Ecto neural progenitor cell (in vitro differentiated cells): ENCODE data around the gene PARP8.
"Not testable (repeated sequence)": the region's sequence is repeated elsewhere in the genome, so short reads cannot be mapped to it uniquely, and the experiment has no call there.

ENCODE experiments used
- DNase-seq: peaks from one replicate; pipeline ENCODE4 v3.0.0-alpha.2; 2018; ENCODE audit warnings: low spot score

PARP8 gene

DNA sequence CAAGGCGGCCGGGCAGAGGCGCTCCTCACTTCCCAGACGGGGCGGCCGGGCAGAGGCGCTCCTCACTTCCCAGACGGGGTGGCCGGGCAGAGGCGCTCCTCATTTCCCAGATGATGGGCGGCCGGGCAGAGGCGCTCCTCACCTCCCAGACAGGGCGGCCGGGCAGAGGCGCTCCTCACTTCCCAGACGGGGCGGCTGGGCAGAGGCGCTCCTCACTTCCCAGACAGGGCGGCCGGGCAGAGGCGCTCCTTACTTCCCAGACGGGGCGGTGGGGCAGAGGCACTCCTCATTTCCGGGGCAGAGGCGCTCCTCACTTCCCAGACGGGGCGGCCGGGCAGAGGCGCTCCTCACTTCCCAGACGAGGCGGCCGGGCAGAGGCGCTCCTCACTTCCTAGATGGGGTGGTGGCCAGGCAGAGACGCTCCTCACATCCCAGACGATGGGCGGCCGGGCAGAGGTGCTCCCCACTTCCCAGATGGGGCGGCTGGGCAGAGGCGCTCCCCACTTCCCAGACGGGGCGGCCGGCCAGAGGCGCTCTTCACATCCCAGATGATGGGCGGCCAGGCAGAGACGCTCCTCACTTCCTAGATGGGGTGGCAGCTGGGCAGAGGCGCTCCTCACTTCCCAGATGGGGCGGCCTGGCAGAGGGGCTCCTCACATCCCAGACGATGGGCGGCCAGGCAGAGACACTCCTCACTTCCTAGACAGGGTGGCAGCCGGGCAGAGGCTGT, 108.2 kb downstream of the PARP8 start:
- DNase-seq: not testable (repeated sequence)

DNA sequence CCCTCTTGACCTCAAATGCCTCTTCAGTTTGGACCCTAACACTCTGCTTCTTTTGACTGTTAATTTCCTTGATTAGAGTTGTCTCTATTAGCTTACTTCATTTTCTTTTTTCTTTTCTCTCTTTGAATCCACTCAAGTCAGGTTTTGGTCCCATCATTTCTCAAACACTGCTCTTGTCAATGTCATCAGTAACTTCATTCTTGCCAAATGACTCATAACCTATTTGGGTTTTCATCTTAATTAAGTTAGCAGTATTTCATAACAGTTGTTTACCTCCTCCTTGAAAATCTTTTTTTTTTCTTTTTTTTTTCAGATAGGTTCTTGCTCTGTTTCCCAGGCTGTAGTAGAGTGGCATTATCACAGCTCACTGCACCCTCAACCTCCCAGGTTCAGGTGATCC, 119.6 kb downstream of the PARP8 start:
- no peak for DNase-seq

DNA sequence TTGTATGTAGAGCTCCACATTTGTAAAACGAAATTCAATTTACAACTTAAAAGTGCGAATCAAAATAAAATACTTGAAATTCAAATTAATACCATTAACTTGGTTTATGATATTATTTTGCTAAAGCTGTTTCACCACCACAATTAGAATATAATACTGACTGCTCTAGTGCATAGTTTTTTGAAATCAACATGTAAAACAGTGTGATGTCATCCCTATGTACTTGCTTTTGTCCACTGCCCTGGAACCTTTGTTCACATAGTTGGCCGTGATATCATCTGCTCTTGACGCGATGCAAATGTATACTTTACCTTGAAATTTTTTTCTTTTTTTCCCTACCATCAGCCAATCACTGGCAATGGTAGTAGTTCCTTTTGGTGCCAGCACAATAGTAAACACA, 125.4 kb downstream of the PARP8 start:
- DNase-seq: no peak

DNA sequence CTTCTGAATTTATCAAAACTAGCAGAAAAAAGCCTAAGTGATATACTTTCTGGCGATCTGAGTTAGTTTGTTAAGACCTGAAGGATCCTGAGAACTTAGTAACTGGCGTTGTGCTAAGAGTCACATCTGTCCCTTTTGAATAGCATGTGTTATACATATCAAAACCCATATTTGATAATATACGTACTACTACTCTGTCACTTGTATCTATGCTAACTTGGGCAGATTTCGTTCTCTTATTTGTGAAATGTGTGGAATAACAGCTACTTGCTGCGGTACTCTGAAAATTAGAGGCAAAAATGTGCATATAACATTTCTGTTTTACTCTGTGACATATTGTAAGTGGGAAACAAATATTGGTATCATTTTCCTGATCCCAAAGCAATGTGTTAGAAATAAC, 126.4 kb downstream of the PARP8 start:
- no peak for DNase-seq

DNA sequence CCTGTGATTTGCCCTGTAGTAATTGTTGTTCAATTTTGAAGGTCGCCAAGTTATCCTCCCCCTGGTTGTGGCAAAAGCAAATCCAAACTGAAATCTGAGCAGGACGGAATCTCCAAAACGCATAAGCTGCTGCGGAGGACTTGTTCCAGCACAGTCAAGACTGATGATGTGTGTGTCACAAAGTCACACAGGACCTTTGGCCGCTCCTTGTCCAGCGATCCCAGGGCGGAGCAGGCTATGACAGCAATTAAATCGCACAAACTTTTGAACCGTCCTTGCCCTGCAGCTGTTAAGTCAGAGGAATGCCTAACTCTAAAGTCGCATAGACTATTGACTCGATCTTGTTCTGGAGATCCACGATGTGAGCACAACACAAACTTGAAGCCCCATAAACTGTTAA, 128.4 kb downstream of the PARP8 start:
- no peak for DNase-seq

DNA sequence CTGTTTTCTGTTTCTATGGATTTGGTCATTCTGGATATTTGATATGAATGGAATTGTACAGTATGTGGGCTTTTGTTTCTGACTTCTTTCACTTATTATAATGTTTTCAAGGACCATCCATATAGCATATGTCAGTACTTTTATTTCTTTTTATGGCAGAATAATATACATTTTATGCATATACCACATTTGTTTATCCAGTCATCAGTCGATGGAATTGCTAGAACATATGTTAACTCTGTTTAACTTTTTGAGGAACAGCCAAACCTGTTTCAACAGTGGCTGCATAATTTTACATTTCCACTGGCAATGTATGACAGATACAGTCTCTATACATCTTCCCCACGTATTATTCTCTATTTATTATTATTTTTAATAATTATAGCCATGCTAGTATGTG, 131.6 kb downstream of the PARP8 start:
- no peak for DNase-seq

DNA sequence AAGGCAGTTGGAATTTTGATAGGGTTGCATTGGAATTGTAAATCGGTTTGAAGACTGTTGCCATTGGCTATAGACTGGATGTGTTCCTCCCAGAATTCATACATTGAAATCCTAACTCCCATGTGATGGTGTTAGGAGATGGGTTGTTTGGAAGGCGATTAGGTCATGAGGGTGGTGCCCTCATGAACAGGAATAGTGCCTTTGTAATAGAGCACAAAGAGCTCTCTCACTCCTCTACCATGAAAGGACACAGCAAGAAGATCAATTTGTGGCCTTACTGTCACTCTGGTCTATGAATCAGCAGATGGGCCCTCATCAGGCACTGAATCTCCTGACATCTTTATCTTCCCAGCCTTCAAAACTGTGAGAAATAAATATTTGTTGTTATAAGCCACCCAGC, 133.2 kb downstream of the PARP8 start:
- DNase-seq: no peak

DNA sequence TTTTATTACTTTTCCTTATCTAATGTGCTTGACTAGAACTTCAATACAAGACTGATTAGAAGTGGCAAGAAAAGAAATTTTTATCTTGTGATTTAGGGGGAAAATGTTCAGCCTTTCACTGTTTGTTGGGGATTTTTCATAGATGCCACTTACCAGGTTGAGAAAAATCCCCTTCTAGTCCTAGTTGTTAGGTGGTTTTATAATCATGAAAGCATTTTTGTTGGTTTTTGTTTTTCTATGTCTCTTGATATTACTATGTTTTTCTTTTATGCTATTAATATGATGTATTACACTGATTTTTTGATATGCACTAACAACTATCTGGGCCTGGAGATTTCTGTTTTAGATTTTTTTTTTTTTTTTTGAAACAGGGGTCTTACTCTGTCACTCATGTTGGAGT, 134.0 kb downstream of the PARP8 start:
- DNase-seq: no peak

DNA sequence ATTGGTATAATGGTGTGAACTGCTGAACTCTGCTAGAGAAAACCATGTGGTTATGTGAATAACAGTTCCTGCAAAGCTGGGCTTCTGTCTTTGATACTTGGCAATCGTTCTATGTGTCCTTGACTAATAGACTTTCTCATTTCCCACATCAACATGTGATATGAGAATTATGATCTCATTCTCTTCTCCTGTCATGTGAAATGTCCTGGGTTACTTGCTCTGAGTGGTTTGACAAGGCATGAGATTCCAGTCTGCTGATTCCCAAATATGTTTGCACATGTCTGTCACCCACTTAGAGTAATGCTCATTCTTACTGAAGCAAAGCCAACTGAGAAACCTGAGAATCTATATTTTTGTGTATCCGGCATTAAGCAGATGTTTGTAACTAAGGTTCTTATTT, 141.2 kb downstream of the PARP8 start:
- DNase-seq: no peak

DNA sequence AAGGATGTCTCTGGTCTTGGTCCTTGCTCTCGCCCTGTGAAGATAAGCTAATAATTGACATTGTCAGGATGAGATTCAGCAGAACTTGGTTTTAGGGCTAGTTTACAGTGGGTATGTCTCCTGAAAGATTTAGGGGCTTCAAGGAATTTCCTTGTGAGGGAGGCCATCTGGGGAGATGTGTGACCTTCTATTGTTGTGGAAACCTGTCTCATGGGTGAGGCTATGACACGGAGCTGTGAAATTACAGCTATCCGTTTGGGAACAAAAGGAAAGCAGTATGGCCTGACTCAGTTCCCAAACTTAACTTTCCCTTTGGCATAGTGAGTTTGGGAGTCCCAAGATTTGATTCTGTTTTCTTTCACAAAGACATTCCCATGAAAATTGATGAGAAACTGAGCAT, 142.0 kb downstream of the PARP8 start:
- DNase-seq: no peak

DNA sequence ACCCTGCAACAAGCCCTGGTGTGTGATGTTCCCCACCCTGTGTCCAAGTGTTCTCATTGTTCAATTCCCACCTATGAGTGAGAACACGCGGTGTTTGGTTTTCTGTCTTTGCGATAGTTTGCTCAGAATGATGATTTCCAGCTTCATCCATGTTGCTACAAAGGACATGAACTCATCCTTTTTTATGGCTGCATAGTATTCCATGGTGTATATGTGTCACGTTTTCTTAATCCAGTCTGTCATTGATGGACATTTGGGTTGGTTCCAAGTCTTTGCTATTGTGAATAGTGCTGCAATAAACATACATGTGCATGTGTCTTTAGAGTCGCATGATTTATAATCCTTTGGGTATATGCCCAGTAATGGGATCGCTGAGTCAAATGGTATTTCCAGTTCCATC, 145.3 kb downstream of the PARP8 start:
- not testable (repeated sequence) for DNase-seq

DNA sequence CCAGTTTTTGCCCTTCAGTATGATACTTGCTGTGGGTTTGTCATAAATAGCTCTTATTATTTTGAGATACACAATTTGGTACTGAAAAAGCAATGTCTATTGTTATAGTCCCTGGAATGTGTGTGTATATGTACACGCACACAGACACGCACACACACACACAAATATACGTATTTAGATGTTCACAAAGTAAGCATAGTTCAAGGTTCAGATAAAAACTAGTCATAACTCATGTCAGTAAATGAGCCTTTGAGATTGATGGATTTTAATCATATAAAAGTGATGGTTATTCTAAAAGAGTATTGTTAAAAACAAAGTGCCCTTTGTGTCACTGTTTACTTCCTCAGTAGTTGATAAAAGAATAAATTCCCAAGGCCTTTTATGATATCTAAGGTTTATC, 147.3 kb downstream of the PARP8 start:
- no peak for DNase-seq

DNA sequence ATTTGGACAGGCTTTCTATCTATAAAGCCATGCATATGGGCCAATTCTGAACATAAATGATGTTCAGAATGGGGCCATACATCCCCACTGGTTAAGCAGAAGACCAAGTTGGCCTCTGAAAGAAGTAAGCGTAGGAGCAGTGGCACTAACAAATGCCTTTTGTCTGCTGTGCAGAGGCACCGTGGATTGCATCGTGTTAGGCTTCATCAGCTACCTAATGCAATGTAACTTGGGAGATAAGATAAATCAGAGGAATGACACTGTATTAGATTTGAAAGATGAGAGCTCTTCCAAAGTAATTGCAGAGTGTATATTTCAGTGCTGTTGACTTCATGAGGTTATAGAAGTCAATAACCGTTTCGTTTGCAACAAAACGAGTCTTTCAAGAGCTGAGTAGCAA, 148.1 kb downstream of the PARP8 start:
- DNase-seq: no peak

DNA sequence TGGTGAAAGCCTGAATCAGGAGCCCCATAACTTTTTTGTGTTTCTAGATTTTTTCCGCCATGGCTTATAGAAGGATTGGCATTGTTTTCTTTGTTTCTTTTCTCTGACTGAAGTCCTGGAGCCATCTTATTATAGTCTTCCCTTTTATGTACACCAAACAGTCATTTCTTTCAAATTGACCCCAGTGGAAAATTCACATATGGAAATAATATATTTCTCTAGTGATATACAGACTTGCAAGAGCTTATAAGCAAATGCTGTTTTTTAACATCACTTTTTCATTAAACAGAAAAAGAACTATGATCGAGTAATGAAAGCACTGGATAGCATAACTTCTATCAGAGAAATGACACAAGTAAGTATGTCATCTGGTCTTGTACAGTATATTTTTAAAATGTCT, 155.6 kb downstream of the PARP8 start:
- no peak for DNase-seq

DNA sequence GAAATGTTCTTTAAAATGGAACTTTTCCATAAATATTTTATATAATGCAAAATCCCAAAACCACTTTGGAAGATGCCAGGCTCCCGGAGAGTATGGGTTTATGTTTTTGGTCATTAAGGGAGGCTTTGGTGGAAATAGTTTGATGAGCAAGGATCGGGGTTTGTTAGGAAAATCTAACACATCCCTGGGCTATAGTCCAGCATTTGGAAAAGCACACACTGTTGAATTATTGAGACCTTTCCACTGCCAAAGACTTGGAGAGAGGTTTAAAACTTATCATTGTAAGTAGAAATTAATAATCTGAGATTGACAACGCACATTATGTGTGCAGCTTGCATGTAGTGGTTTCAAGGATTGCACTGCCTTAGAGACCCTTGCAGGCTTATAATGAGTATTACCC, 156.3 kb downstream of the PARP8 start:
- DNase-seq: no peak

DNA sequence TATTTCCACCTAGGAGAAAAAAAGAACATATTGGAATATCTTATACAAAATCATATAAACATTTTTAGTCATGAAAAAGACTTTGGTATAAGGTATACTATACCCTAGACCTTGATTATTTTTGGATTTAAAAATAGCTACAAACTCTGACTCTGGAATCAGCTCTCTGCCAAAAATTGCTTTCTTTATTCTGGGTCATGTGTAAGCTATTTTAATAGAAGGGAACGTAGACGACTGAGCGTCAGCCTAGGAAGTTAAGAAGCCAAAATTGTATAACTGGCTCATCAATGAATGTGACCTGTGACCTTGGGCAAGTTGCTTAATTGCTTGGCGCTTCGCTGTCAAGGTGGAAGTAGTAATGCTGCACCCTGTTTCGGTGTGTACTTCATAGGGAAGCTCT, 157.1 kb downstream of the PARP8 start:
- DNase-seq: no peak

DNA sequence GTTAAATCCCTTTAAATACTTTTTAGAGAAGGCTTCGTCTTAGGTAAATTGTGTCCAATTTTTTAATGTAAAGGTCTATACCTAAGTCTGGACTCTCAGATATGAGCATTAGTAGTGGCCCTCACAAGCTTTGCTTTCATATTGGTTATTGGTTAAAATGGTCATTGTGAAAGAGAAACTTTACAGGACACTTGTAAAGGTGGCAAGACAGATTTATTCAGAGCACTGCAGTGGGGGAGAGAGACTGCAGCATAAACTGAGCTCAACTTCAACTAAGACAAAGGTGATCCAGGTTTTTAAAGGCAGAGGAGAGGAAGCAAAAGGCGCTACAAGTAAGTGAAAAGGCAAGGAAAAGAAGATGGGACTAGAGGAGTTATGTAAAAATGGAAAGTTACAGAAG, 157.7 kb downstream of the PARP8 start:
- DNase-seq: no peak

DNA sequence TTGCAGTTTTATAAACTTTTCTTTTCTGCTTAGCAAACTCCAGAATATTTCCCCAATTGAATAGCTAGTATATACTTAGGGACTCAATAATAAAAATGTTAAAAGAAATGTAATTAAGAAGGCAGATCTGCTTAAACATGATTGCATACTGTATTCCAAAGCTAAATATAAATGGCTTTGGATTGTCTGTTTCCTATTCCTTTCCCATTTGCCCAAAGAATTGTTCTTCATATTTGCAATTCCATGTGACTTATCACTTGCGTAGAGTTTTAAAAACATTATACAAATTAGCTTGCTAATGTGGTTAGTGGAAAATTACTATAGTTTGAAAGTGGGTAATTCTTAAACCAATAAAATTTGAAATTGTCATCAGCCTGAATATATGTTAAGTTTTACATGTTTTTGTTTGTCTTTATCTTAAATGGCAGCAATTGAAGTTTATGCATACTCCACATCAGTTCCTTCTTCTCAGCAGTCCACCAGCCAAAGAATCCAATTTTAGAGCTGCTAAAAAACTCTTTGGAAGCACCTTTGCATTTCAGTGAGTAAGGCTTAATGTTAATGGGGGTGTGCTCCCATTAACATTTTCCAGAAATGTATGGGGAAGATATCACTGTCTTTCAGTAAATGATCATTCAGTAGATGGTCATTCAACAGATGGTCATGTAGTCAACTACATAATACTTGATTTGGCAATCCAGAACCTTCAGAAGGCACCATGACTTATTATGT, 161.2 kb downstream of the PARP8 start:
- DNase-seq: no peak

DNA sequence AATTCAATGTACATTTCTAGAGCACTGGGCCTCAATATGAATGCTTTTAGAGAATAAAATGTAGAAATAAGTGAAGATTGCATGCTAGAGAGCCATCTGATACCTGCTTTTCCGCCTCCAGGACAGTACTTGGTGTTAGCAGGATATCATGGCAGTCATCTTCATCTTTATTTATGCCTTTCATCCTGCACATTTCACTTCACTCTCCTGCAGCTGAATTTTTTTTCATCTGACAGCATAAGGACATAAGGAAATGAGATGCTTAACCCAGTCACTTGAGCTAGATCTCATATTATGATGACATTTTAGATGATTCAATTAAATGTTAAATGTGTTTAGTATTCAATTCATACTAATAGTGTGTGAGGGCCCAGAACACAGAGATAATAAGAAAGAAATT, 162.6 kb downstream of the PARP8 start:
- DNase-seq: no peak

DNA sequence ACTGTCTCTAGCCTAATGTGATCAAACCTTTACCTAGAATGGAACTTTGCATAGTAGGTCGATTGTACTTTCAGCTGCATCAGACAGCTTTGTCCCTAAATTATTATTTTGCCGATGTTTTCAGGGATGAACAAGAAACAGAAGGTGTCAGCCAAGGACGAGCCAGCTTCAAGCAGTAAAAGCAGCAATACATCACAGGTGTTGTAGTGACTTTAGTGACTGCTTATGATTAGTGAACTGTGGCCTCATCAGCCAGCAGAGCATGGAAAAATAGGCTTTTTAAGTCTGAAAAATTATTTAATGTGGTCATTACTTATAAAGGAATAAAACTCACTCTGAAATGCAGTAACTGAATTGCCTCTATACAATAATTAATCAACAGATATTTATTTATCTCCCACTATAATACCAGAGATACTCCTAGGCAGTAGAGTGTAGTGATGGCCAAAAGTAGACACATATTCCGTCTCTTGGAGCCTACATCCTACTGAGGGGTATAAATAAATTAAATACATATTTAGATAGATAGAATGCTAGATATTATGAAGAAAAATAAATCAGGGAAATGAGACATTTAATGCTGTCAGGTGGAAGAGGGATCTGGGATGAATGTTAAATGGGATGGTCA, 166.3 kb downstream of the PARP8 start:
- no peak for DNase-seq

DNA sequence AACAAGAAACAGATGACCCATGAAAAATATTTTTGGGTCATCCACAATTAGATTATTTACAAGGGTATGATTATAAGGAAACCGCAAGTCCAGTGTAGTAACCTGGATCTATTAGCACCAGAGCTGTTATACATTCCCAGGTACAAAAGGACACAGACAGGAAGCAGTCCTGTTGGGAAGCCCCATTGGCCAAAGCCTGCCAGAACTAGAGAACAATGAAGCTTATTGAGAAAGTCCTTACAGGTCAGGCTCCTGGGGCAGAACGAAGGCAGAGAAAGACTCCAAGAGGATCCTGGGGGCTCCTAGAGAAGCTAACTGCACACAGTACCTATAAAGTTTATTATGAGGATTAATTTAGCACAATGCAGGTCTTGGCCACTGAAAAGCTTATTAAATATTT, 169.9 kb downstream of the PARP8 start:
- no peak for DNase-seq

DNA sequence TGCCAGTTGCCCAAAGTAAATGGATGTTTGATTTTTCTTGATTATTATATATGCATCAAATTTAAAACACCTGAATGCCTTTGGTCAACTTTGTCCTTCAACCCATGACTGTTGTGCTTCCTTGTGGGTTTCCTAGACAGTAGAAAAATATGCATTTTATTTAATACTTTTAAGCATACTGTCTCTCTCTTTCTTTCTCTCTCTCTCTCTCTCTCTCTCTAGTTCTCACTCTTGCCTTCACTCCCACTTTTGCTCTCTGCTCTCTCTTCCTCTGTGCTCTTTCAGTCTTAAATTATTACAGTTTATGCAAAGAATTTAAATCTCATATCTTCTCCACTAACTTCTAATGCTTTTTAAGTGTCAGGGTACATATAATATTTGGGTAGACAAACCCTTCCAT, 173.0 kb downstream of the PARP8 start:
- no peak for DNase-seq

DNA sequence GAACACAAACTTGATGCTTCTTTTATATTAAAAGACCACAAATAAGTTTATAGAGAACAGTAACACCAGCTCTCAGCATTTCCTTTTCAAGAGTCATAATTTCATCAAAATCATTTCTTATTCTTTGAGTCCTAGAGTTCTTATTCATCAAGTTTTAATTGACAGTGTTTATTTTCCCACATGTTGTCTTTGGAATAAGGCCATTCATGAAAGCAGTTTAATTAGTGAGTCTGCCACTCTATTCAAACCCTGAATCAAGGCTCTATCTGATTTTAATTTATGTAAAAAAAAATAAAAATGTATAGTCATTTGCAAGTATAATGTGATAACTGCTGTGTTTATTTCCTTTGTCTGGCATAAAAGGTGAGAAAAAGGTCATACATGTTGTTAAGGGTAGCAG, 176.7 kb downstream of the PARP8 start:
- no peak for DNase-seq

DNA sequence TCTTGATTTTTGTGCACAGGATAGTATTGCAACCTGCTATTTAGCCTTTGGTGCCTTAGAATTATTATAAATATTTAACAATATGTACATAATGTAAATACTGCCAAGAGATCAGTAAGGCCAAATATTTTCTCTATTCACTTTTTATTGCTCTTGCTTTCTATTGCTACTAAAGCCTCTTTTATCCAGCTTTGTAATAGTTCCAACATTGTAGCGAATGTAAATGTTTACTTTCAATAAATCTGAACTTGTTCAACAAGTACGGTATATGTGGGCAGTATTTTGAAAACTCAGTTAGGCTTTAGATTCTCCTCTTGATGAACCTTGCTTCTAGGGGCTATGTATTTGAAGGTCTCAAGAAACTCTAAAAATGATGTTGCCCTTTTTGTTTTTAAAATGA, 179.8 kb downstream of the PARP8 start:
- DNase-seq: no peak
